Breast epithelium (tissue), 4 donors: ENCODE data around the gene STARD8. TPM values are rescaled to one million over a fixed set of nuclear protein-coding genes. Genes with fewer than 3 reads are reported as not detected.
A peak's percentile ranks its signal among the peaks of the same experiment; 100 is the strongest.

Experiments
- DNase-seq, 2 donors: peaks; one replicate each; pipeline ENCODE4 v3.0.0-alpha.2; 2019; ENCODE audit warnings: low spot score in 2 of 2
- H3K27ac ChIP-seq, 2 donors: fragments of 200-600 bp; sonication (generic) in 1 of 2; one replicate each; pipeline ENCODE4 v1.5.1; 2016 to 2019; ENCODE audit warnings: mild to moderate bottlenecking in 1 of 2
- H3K27me3 ChIP-seq, 2 donors: fragments of 200-600 bp; sonication (generic) in 1 of 2; one replicate each; pipeline versions ENCODE4 v1.5.1 to v1.6.0; 2017 to 2019; ENCODE audit warnings: control low read depth in 1 of 2, mild to moderate bottlenecking in 1 of 2
- H3K36me3 ChIP-seq: fragments of 200-600 bp; one replicate; pipeline ENCODE4 v1.5.1; 2019
- H3K4me1 ChIP-seq, 2 donors: fragments of 200-600 bp; sonication (generic); one replicate each; pipeline ENCODE4 v1.5.1; 2016 to 2019; ENCODE audit warnings: control low read depth in 1 of 2
- H3K4me3 ChIP-seq, 3 donors: fragments of 200-600 bp; sonication (generic); 1 replicate in 2 of 3; 2 replicates in 1 of 3; pipeline ENCODE4 v1.5.1; 2016 to 2019; ENCODE audit warnings: mild to moderate bottlenecking in 3 of 3, moderate library complexity in 2 of 3
- H3K9me3 ChIP-seq, 2 donors: fragments of 200-600 bp; sonication (generic) in 1 of 2; one replicate each; pipeline ENCODE4 v1.5.1; 2016 to 2019; ENCODE audit warnings: control low read depth in 1 of 2
- CTCF ChIP-seq, 3 donors: fragments of 450-650 bp; IDR thresholded peaks; one replicate each; pipeline ENCODE4 v1.5.1; 2016 to 2017; ENCODE audit warnings: antibody characterized with exemption in 3 of 3, mild to moderate bottlenecking in 3 of 3, moderate library complexity in 3 of 3
- POLR2A ChIP-seq: fragments of 450-650 bp; IDR thresholded peaks from one replicate; pipeline ENCODE4 v1.6.1; 2016; ENCODE audit warnings: antibody characterized with exemption, mild to moderate bottlenecking, moderate library complexity
- POLR2AphosphoS5 ChIP-seq, 3 donors: sonication (generic); formaldehyde crosslinking; IDR thresholded peaks; one replicate each; pipeline ENCODE4 v1.6.1; 2017; ENCODE audit warnings: antibody characterized with exemption in 3 of 3
- intact Hi-C: fragments of 100-400 bp; cut with DNase I; formaldehyde crosslinking; loops from one replicate; pipeline ENCODE4 v1.15.1; 2023; ENCODE audit warnings: low total_unique reads
- total RNA-seq, 3 donors: library from RNA; depleted of rRNA; stranded (reverse); fragments of >200 nt; gene quantifications; one replicate each; pipeline ENCODE4 v1.1.0, GENCODE V29; 2016

STARD8 gene
- total RNA-seq, 3 donors from 2014 or later = 6.4 to 18.7 (median 9.2) TPM

- intact Hi-C loops = no loop called here
- Histone ChIP-seq H3K4me1 (no peaks in the 10 kb centered on the region), H3K27ac (peak overlapping the region in 1 of 2 donors; percentile 32), H3K36me3 (no peaks in the 10 kb centered on the region), H3K27me3 (peaks cover 0 to 74% of the 10 kb centered on the region in 2 donors), H3K4me3 (no peak overlapping the region), H3K9me3 (no peaks in the 10 kb centered on the region)
- TF ChIP-seq POLR2AphosphoS5 (IDR thresholded peaks at IDR 0.05) = no peak
- TF ChIP-seq CTCF (IDR thresholded peaks at IDR 0.05) = no peak
- no peak for TF ChIP-seq POLR2A
- no peak for DNase-seq
These were observed 52.7 kb downstream of the STARD8 start for GRCh38 chrX:68699960-68700746.

GRCh38 chrX:68703369-68703768, 55.9 kb downstream of the STARD8 start:
- no peak for TF ChIP-seq CTCF (IDR thresholded peaks at IDR 0.05)
- TF ChIP-seq POLR2A = no peak
- no peak for TF ChIP-seq POLR2AphosphoS5 (IDR thresholded peaks at IDR 0.05)

GRCh38 chrX:68703846-68704245, 56.4 kb downstream of the STARD8 start:
- peak overlapping the region in 1 of 2 donors; percentile 43 for H3K27ac ChIP-seq
- no peaks in the 10 kb centered on the region for H3K9me3 ChIP-seq
- no peak overlapping the region for H3K4me3 ChIP-seq
- peaks cover 0 to 70% of the 10 kb centered on the region in 2 donors for H3K27me3 ChIP-seq
- H3K36me3 ChIP-seq = no peaks in the 10 kb centered on the region
- H3K4me1 ChIP-seq = no peaks in the 10 kb centered on the region
- intact Hi-C loops = no loop called here
- TF ChIP-seq CTCF (IDR thresholded peaks at IDR 0.05) = no peak
- TF ChIP-seq POLR2A = no peak
- no peak for TF ChIP-seq POLR2AphosphoS5 (IDR thresholded peaks at IDR 0.05)
- DNase-seq = no peak

More at GRCh38 chrX:68703369-68703768, 55.9 kb downstream of the STARD8 start:
- DNase-seq = no peak
- H3K27ac ChIP-seq = peak overlapping the region in 1 of 2 donors; percentile 43
- H3K9me3 ChIP-seq = no peaks in the 10 kb centered on the region
- no peak overlapping the region for H3K4me3 ChIP-seq
- intact Hi-C loops = no loop called here
- H3K4me1 ChIP-seq = no peaks in the 10 kb centered on the region
- H3K27me3 ChIP-seq = peaks cover 0 to 75% of the 10 kb centered on the region in 2 donors
- H3K36me3 ChIP-seq = no peaks in the 10 kb centered on the region

- H3K4me3 ChIP-seq = no peak overlapping the region
- intact Hi-C loops = no loop called here
- H3K27me3 ChIP-seq = peaks cover 0 to 62% of the 10 kb centered on the region in 2 donors
- no peak for DNase-seq
- H3K36me3 ChIP-seq = no peaks in the 10 kb centered on the region
- H3K27ac ChIP-seq = no peak overlapping the region
- no peak for TF ChIP-seq CTCF (IDR thresholded peaks at IDR 0.05)
- H3K4me1 ChIP-seq = no peaks in the 10 kb centered on the region
- no peaks in the 10 kb centered on the region for H3K9me3 ChIP-seq
These were observed 58.5 kb downstream of the STARD8 start for GRCh38 chrX:68705986-68706385.

- Histone ChIP-seq H3K4me3 (no peak overlapping the region), H3K36me3 (no peaks in the 10 kb centered on the region), H3K27me3 (peaks cover 0 to 49% of the 10 kb centered on the region in 2 donors), H3K9me3 (no peaks in the 10 kb centered on the region), H3K4me1 (no peaks in the 10 kb centered on the region), H3K27ac (no peak overlapping the region)
- TF ChIP-seq POLR2AphosphoS5 (IDR thresholded peaks at IDR 0.05) (no peak), CTCF (IDR thresholded peaks at IDR 0.05) (no peak), POLR2A (no peak)
- no peak for DNase-seq
- intact Hi-C loops = no loop called here
These were observed 61.2 kb downstream of the STARD8 start for GRCh38 chrX:68708503-68709290.
